HEK293T (cell line): ENCODE data around the gene COL6A3.

ENCODE experiments used
- FOXK2 ChIP-seq: fragments of 450-650 bp; IDR thresholded peaks from 2 replicates; pipeline ENCODE4 v1.6.1; 2016; ENCODE audit warnings: mild to moderate bottlenecking
- FOXM1 ChIP-seq: fragments of 450-650 bp; IDR thresholded peaks from 2 replicates; pipeline ENCODE4 v1.6.1; 2017; ENCODE audit warnings: mild to moderate bottlenecking, borderline replicate concordance
- HDGF ChIP-seq: fragments of 450-650 bp; IDR thresholded peaks from 2 replicates; pipeline ENCODE4 v1.6.1; 2017; ENCODE audit warnings: antibody characterized with exemption, borderline replicate concordance
- SP1 ChIP-seq: fragments of 450-650 bp; IDR thresholded peaks from 2 replicates; pipeline ENCODE4 v1.6.1; 2017
- SUZ12 ChIP-seq: fragments of 450-650 bp; IDR thresholded peaks from 2 replicates; pipeline ENCODE4 v1.6.1; 2016; ENCODE audit warnings: mild to moderate bottlenecking
- TARDBP ChIP-seq: fragments of 450-650 bp; IDR thresholded peaks from 2 replicates; pipeline ENCODE4 v1.6.1; 2016

GRCh38 chr2:237422309-237422708 is 8.3 kb upstream of the COL6A3 start:
- TF ChIP-seq TARDBP (no peak), SUZ12 (no peak), HDGF (no peak), FOXM1 (no peak), FOXK2 (no peak), SP1 (no peak)
